Measurements from ENCODE around the gene COQ10B.

DNA sequence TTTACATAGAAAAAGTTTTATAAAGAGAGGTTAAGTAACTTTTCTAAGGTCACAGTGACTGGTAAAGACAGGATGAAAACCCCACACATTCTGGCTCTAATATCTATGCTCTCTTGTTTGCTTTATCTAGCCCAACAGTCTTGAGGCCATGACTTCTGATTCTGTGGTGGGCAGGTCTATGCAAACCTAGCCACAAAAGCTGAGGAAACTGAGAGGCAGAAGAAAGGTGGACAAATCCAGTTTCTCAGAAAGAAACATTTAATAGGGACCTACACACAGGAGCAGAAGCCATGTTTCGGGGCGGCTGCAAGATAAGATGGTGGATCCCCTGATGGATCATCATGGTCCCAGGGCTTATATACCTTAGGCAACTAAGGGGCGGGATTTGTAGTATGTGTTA, 24.4 kb downstream of the COQ10B start:
- TF ChIP-seq POLR2A (IDR thresholded peaks at IDR 0.05; ENCODE audit: low read depth, low read length) = no peak
- TF ChIP-seq, protein P1, sequence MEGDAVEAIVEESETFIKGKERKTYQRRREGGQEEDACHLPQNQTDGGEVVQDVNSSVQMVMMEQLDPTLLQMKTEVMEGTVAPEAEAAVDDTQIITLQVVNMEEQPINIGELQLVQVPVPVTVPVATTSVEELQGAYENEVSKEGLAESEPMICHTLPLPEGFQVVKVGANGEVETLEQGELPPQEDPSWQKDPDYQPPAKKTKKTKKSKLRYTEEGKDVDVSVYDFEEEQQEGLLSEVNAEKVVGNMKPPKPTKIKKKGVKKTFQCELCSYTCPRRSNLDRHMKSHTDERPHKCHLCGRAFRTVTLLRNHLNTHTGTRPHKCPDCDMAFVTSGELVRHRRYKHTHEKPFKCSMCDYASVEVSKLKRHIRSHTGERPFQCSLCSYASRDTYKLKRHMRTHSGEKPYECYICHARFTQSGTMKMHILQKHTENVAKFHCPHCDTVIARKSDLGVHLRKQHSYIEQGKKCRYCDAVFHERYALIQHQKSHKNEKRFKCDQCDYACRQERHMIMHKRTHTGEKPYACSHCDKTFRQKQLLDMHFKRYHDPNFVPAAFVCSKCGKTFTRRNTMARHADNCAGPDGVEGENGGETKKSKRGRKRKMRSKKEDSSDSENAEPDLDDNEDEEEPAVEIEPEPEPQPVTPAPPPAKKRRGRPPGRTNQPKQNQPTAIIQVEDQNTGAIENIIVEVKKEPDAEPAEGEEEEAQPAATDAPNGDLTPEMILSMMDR (IDR thresholded peaks at IDR 0.05; ENCODE audit: extremely low read depth in 1 of 2, insufficient read depth in 1 of 2, low read depth in 1 of 2, low read length in 2 of 2) = no peak

Measured in endothelial cell of umbilical vein (primary cell).